Measurements from ENCODE around the gene CRISPLD2. TPM values are rescaled to one million over a fixed set of nuclear protein-coding genes. Genes with fewer than 3 reads are reported as not detected.

CRISPLD2 gene
- total and polyA plus RNA-seq, 9 of the 15 experiments (the other 6 are each of a cell fraction or from before 2014, with no cell fraction given): 0.03 to 0.24 (median 0.04) TPM; not detected in 4

DNA sequence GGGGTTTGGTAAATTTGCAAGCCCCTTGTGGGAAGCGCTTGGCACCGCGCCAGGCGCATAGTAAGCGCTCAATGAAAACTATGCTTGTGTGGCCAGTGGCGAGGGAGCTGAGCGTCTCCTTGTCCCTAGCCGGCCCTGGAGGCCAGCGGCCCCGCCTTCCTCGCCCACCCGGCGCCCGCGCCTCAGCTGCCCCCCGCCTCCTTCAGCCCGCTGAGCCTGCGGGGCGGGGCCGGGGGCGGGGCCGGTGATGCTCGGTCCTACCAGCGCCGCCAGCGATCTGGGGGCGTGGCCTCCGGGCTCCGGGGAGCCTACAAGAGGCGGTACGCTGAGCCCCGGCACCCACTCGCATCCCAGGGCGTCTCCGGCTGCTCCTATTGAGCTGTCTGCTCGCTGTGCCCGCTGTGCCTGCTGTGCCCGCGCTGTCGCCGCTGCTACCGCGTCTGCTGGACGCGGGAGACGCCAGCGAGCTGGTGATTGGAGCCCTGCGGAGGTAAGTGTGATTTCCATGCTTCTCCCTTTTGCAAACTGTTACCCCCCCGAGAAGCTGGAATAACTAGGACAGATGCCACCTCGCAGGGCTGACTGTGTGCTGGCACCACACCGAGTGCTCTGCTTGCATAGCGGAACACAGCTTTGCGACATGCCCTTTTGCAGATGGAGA, at the start of gene CRISPLD2 (continued):
- no peak for TF ChIP-seq PHF21A (IDR thresholded peaks at IDR 0.05; ENCODE audit: borderline replicate concordance, low read depth)
- TF ChIP-seq NFE2 (IDR thresholded peaks at IDR 0.05; ENCODE audit: low read depth): no peak
- no peak; the same call in 1 of the 2 replicates for TF ChIP-seq ETV5 (CRISPR knock-in tag; IDR thresholded peaks at IDR 0.05; ENCODE audit: low read depth)
- TF ChIP-seq HNRNPUL1 (IDR thresholded peaks at IDR 0.05; ENCODE audit: low read length): no peak
- TF ChIP-seq HMG20A (CRISPR knock-in tag; conservative IDR thresholded peaks at IDR 0.05): no peak
- TF ChIP-seq TCF7L2 (IDR thresholded peaks at IDR 0.05; ENCODE audit: low read depth, low read length): no peak
- TF ChIP-seq CXXC5 (CRISPR knock-in tag; IDR thresholded peaks at IDR 0.05): 0 out of 2 replicates have a peak, but pooled peaks have one; percentile 29
- no peak for TF ChIP-seq U2AF2 (optimal IDR thresholded peaks at IDR 0.05; ENCODE audit: low read depth, low read length)
- TF ChIP-seq, protein P1, sequence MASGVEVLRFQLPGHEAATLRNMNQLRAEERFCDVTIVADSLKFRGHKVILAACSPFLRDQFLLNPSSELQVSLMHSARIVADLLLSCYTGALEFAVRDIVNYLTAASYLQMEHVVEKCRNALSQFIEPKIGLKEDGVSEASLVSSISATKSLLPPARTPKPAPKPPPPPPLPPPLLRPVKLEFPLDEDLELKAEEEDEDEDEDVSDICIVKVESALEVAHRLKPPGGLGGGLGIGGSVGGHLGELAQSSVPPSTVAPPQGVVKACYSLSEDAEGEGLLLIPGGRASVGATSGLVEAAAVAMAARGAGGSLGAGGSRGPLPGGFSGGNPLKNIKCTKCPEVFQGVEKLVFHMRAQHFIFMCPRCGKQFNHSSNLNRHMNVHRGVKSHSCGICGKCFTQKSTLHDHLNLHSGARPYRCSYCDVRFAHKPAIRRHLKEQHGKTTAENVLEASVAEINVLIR (CRISPR knock-in tag; IDR thresholded peaks at IDR 0.05): no peak
- TF ChIP-seq ZNF311 (CRISPR knock-in tag; IDR thresholded peaks at IDR 0.05): no peak
- TF ChIP-seq EP300 (IDR thresholded peaks at IDR 0.05; ENCODE audit: low read length): no peak
- TF ChIP-seq FOXM1 (IDR thresholded peaks at IDR 0.05; ENCODE audit: low read depth): no peak
- 0 out of 2 replicates have a peak, but pooled peaks have one; percentile 0 for TF ChIP-seq FOXM1 (CRISPR knock-in tag; IDR thresholded peaks at IDR 0.05; ENCODE audit: low read depth)
- TF ChIP-seq ATF7 (IDR thresholded peaks at IDR 0.05): no peak
- no peak for TF ChIP-seq MCM5 (IDR thresholded peaks at IDR 0.05; ENCODE audit: low read depth)
- TF ChIP-seq CTBP1 (IDR thresholded peaks at IDR 0.05; ENCODE audit: borderline replicate concordance): 0 out of 2 replicates have a peak, but pooled peaks have one; percentile 10
- TF ChIP-seq, protein P2, sequence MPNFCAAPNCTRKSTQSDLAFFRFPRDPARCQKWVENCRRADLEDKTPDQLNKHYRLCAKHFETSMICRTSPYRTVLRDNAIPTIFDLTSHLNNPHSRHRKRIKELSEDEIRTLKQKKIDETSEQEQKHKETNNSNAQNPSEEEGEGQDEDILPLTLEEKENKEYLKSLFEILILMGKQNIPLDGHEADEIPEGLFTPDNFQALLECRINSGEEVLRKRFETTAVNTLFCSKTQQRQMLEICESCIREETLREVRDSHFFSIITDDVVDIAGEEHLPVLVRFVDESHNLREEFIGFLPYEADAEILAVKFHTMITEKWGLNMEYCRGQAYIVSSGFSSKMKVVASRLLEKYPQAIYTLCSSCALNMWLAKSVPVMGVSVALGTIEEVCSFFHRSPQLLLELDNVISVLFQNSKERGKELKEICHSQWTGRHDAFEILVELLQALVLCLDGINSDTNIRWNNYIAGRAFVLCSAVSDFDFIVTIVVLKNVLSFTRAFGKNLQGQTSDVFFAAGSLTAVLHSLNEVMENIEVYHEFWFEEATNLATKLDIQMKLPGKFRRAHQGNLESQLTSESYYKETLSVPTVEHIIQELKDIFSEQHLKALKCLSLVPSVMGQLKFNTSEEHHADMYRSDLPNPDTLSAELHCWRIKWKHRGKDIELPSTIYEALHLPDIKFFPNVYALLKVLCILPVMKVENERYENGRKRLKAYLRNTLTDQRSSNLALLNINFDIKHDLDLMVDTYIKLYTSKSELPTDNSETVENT (CRISPR knock-in tag; IDR thresholded peaks at IDR 0.05): no peak
- TF ChIP-seq POLR3G (IDR thresholded peaks at IDR 0.05; ENCODE audit: extremely low read depth, insufficient read length, insufficient replicate concordance): no peak
- TF ChIP-seq RERE (CRISPR knock-in tag; IDR thresholded peaks at IDR 0.05; ENCODE audit: borderline replicate concordance): no peak
- TF ChIP-seq MAX (CRISPR knock-in tag; IDR thresholded peaks at IDR 0.05): no peak; the same call in 1 of the 2 replicates
